Aorta (tissue), 5 donors: ENCODE data around the gene SLC39A11. TPM values are rescaled to one million over a fixed set of nuclear protein-coding genes. Genes with fewer than 3 reads are reported as not detected.

Experiments
- ATAC-seq: fragments of 200-7000 bp; cut with Tn5 transposase; one replicate; pipeline ENCODE4 v1.9.1; 2022; ENCODE audit warnings: moderate library complexity; ENCODE audit not compliant: low FRiP score
- DNase-seq, 2 donors: peaks; one replicate each; pipeline ENCODE4 v3.0.0-alpha.2; 2020
- H3K27ac ChIP-seq, 2 donors: one replicate each; pipeline ENCODE4 v1.5.1; 2013; ENCODE audit warnings: low read length in 2 of 2, mild to moderate bottlenecking in 2 of 2, moderate library complexity in 2 of 2, control low read depth in 1 of 2, inconsistent platforms in 1 of 2, low read depth in 1 of 2
- H3K27me3 ChIP-seq, 2 donors: one replicate each; pipeline ENCODE4 v1.6.1; 2013; ENCODE audit warnings: control low read depth in 1 of 2, low read length in 1 of 2, mild to moderate bottlenecking in 1 of 2, moderate library complexity in 1 of 2; ENCODE audit not compliant: insufficient read depth in 2 of 2, control insufficient read depth in 1 of 2
- H3K36me3 ChIP-seq, 2 donors: one replicate each; pipeline ENCODE4 v1.6.1; 2013; ENCODE audit warnings: control low read depth in 1 of 2, low read length in 1 of 2, mild to moderate bottlenecking in 1 of 2; ENCODE audit not compliant: insufficient read depth in 2 of 2, control insufficient read depth in 1 of 2
- H3K4me1 ChIP-seq, 2 donors: one replicate each; pipeline ENCODE4 v1.6.1; 2013; ENCODE audit warnings: low read length in 2 of 2, control low read depth in 1 of 2, mild to moderate bottlenecking in 1 of 2, moderate library complexity in 1 of 2; ENCODE audit not compliant: insufficient read depth in 2 of 2, control insufficient read depth in 1 of 2
- H3K4me3 ChIP-seq, 2 donors: one replicate each; pipeline ENCODE4 v1.5.1; 2013; ENCODE audit warnings: low read length in 2 of 2, control low read depth in 1 of 2, mild to moderate bottlenecking in 1 of 2
- H3K9me3 ChIP-seq: one replicate; pipeline ENCODE4 v1.6.1; 2013; ENCODE audit warnings: mild to moderate bottlenecking, low read length; ENCODE audit not compliant: control insufficient read depth
- WGBS, 2 donors: extraction: QIAGEN DNeasy Blood & Tissue Kit; methylation state at CpG; one replicate each; pipeline ENCODE4 v1.1.7; 2013; 5-methylcytosine and 5-hydroxymethylcytosine counted together
- intact Hi-C, 2 donors: fragments of 100-400 bp; cut with DNase I; formaldehyde crosslinking; loops; one replicate each; pipeline versions ENCODE4 v1.14.2 to v1.15.0; 2022
- polyA plus RNA-seq, 2 donors: library from polyadenylated mRNA; stranded (reverse); fragments of 200-250 nt; gene quantifications; one replicate each; pipeline ENCODE4 v1.2.3, GENCODE V29; 2013
- total RNA-seq, 2 donors: library from RNA; stranded (reverse); fragmentation: NEBNext Ultra II Directional; extraction: Animal tissue kit (Norgen Biotek cat#: 25700); gene quantifications; one replicate each; pipeline ENCODE4 v1.2.1, GENCODE V29; 2021
- donor health status: healthy with polysubstance abuse.
- donor health status: Bipolar disorder and iron deficiency.
- donor health status: DM: no; HTN: no; CAD: no.
- donor health status: DM: no; HTN: no; CAD: no.
- donor health status: DM: yes; HTN: yes; CAD: no.

Gene SLC39A11
- total and polyA plus RNA-seq, 4 donors: 9.3 to 31.8 (median 17.5) TPM

DNA sequence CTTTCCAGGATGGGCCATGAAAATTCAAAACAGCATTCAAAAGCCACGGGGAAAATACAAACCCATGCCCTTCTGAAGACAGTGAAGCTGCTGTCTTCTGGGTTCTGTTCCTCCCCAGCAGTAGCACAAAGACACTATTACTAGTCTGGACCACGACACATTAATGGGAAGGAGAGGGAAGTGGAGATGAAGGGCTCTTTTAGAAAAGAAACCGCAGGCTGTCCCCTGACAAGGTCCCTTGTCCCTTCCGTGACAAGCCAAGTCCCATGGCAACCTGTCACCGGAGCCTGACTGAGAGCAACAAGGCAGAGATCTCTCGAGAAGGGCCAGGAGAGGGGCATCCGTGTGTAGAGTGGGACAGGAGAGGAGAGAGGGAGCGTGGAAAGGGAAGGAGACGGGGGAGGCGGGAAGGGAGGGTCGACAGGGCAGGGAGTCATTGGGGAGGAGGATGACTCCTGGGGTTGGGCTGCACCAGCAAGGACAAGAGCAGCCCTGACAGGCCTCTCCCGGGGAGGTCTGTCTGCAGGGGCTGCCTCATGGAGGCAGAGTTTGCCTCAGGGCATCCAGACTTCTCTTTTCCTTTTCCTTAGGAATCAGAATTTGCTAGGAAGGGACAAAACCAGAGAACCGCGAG, 436.2 kb downstream of the SLC39A11 start:
- Histone ChIP-seq H3K9me3 (no peaks in the 10 kb centered on the region), H3K4me3 (no peak overlapping the region), H3K36me3 (no peaks in the 10 kb centered on the region), H3K27ac (no peak overlapping the region), H3K4me1 (no peaks in the 10 kb centered on the region), H3K27me3 (no peaks in the 10 kb centered on the region)
- intact Hi-C loops: no loop called here
- no peak for ATAC-seq
- WGBS, 2 donors: 83 to 86% methylated on average over 12 to 14 of the region's 14 CpGs
- DNase-seq: no peak

DNA sequence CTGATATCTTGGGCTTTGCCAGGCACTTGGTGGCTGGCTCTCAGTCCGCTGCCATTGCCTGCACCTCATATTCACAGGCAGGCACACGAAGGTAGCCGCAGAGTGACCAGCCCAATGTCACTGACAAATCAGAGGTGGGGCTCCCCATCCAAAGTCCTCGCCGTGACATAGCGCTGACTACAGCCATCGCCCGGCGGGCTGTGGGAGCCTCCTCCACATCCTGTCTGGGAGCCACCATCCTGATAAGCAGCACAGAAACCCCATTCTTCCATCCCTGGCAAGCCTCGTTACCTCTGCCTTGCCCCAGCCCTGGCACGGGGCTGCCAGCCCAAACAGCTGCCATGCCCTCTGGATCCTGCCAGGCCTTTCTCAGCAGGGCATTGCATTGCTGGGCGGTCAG, 437.8 kb downstream of the SLC39A11 start:
- intact Hi-C loops: no loop called here
- Histone ChIP-seq H3K27ac (no peak overlapping the region), H3K36me3 (no peaks in the 10 kb centered on the region), H3K9me3 (no peaks in the 10 kb centered on the region), H3K27me3 (no peaks in the 10 kb centered on the region), H3K4me3 (no peak overlapping the region), H3K4me1 (no peaks in the 10 kb centered on the region)
- ATAC-seq (no peak), DNase-seq (no peak)
- WGBS, 2 donors: 91 to 95% methylated on average over 12 of the region's 12 CpGs

DNA sequence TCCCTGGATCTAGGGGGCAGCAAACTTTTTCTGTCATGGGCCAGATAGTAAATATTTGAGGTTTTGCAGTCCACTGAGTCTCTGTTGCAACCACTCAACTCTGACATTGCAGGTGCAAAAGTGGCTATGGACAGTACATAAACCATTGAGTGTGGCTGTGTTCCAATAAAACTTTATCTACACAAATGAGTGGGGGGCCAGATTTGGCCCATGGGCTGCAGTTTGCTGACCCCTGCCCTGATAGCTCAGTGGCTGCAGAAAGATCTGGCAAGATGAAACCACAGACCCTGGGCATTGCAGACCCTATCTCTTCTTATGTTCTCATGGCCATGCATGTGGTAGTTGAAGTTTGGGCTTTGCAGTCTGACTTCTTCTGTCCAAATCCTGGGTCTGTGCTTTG, 440.5 kb downstream of the SLC39A11 start:
- intact Hi-C loops: no loop called here
- H3K27me3 ChIP-seq: no peaks in the 10 kb centered on the region
- H3K4me1 ChIP-seq: no peaks in the 10 kb centered on the region
- peaks cover 0 to under 1% of the 10 kb centered on the region in 2 donors for H3K36me3 ChIP-seq
- no peak for ATAC-seq
- no peak overlapping the region for H3K27ac ChIP-seq
- no peaks in the 10 kb centered on the region for H3K9me3 ChIP-seq
- no peak overlapping the region for H3K4me3 ChIP-seq
- DNase-seq: no peak

GRCh38 chr17:72648702-72649101, 443.8 kb downstream of the SLC39A11 start:
- intact Hi-C loops: no loop called here

DNA sequence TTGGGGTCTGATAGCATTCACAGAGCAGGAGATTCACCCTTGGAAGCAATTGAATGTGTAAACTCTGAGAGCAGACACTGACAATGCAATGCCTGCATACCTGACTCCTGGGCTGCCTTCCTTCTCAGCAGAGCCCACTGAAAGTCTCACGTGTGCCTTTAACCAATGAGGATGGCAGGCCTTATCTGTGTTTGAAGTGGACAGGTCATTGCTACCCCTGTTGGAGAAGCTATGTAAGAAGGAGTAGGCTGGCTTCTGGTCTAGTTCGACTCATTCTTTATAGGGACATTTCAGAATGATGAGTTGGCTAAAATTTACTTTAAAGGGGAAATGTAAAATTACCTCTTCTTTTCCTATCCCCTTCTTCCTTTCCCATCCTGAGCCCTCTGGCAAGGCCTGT, 446.3 kb downstream of the SLC39A11 start:
- H3K9me3 ChIP-seq: no peaks in the 10 kb centered on the region

More at GRCh38 chr17:72648702-72649101, 443.8 kb downstream of the SLC39A11 start:
- ATAC-seq (no peak), DNase-seq (no peak)
- Histone ChIP-seq H3K36me3 (peaks cover 0 to 3% of the 10 kb centered on the region in 2 donors), H3K27ac (no peak overlapping the region), H3K4me1 (no peaks in the 10 kb centered on the region), H3K9me3 (no peaks in the 10 kb centered on the region), H3K4me3 (no peak overlapping the region), H3K27me3 (no peaks in the 10 kb centered on the region)
- WGBS, 2 donors: 92 to 95% methylated on average over 11 of the region's 11 CpGs

GRCh38 chr17:72644492-72644891, 448.0 kb downstream of the SLC39A11 start:
- H3K36me3 ChIP-seq: peaks cover 0 to 3% of the 10 kb centered on the region in 2 donors
- H3K27me3 ChIP-seq: no peaks in the 10 kb centered on the region
- H3K9me3 ChIP-seq: no peaks in the 10 kb centered on the region
- H3K4me3 ChIP-seq: no peak overlapping the region
- no peaks in the 10 kb centered on the region for H3K4me1 ChIP-seq
- no peak overlapping the region for H3K27ac ChIP-seq
- intact Hi-C loops: no loop called here
- ATAC-seq (no peak), DNase-seq (no peak)
- WGBS, 2 donors: 86 to 87% methylated on average over 4 of the region's 4 CpGs

More for the DNA sequence above, 446.3 kb downstream of the SLC39A11 start:
- no peak for DNase-seq
- Histone ChIP-seq H3K4me3 (no peak overlapping the region), H3K36me3 (peaks cover 0 to 3% of the 10 kb centered on the region in 2 donors), H3K4me1 (no peaks in the 10 kb centered on the region), H3K27ac (no peak overlapping the region), H3K27me3 (no peaks in the 10 kb centered on the region)
- intact Hi-C loops: no loop called here
- WGBS, 2 donors: 74 to 77% methylated on average over 2 of the region's 2 CpGs
- ATAC-seq: no peak

GRCh38 chr17:72643575-72644216, 448.8 kb downstream of the SLC39A11 start:
- Histone ChIP-seq H3K36me3 (peaks cover 0 to 3% of the 10 kb centered on the region in 2 donors), H3K27ac (no peak overlapping the region), H3K9me3 (no peaks in the 10 kb centered on the region), H3K27me3 (no peaks in the 10 kb centered on the region), H3K4me1 (no peaks in the 10 kb centered on the region), H3K4me3 (no peak overlapping the region)
- 67 to 74% methylated on average over 4 of the region's 4 CpGs for WGBS, 2 donors
- DNase-seq (no peak), ATAC-seq (no peak)
- intact Hi-C loops: no loop called here

DNA sequence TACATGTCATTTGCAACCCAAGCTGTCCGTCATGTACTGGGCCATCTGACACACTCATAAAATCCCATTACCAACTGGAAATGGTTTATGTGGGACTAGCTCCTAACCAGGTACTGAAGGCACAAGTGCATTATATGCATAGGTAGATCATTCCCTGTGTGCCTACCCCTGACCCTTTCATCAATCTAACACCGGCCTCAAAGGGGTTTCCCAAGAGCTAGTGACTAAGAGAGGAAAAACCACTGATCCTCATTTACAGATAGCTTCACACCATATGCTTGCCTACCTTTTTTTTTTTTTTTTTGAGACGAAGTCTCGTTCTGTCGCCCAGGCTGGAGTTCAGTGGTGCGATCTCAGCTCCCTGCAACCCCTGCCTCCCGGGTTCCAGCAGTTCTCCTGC, 449.8 kb downstream of the SLC39A11 start:
- peaks cover 0 to 3% of the 10 kb centered on the region in 2 donors for H3K36me3 ChIP-seq
- H3K27ac ChIP-seq: no peak overlapping the region
- WGBS, 2 donors: 94 to 96% methylated on average over 4 to 7 of the region's 7 CpGs
- intact Hi-C loops: no loop called here
- DNase-seq (no peak), ATAC-seq (no peak)
- H3K9me3 ChIP-seq: no peaks in the 10 kb centered on the region
- no peaks in the 10 kb centered on the region for H3K27me3 ChIP-seq
- H3K4me1 ChIP-seq: no peaks in the 10 kb centered on the region
- H3K4me3 ChIP-seq: no peak overlapping the region
